HG03095 (cell line): ENCODE data around the gene FYN.

Experiments used
- ATAC-seq: cut with Tn5 transposase; IDR thresholded peaks from one replicate; pipeline ENCODE4 v1.9.1; 2021; ENCODE audit warnings: moderate library complexity; ENCODE audit not compliant: unreplicated experiment

Gene FYN

GRCh38 chr6:111854683-111855082 is 18.6 kb downstream of the FYN start:
- no peak for ATAC-seq

GRCh38 chr6:111852725-111853124 is 20.5 kb downstream of the FYN start:
- ATAC-seq = no peak

- peak; percentile 43 for ATAC-seq
Measured at GRCh38 chr6:111850295-111850937, 22.8 kb downstream of the FYN start.

GRCh38 chr6:111849298-111849697 is 24.0 kb downstream of the FYN start:
- no peak for ATAC-seq

GRCh38 chr6:111848262-111848812 is 24.9 kb downstream of the FYN start:
- no peak for ATAC-seq

- no peak for ATAC-seq
Measured at GRCh38 chr6:111846492-111847409, 26.5 kb downstream of the FYN start.

GRCh38 chr6:111846066-111846465 is 27.2 kb downstream of the FYN start:
- no peak for ATAC-seq

- peak; percentile 64 for ATAC-seq
Measured at GRCh38 chr6:111845441-111845871, 27.8 kb downstream of the FYN start.

GRCh38 chr6:111844921-111845320 is 28.3 kb downstream of the FYN start:
- ATAC-seq = no peak

- peak; percentile 51 for ATAC-seq
Measured at GRCh38 chr6:111844376-111844775, 28.9 kb downstream of the FYN start.

GRCh38 chr6:111843347-111844147 is 29.7 kb downstream of the FYN start:
- ATAC-seq = no peak

GRCh38 chr6:111842891-111843290 is 30.4 kb downstream of the FYN start:
- no peak for ATAC-seq

- no peak for ATAC-seq
Measured at GRCh38 chr6:111842271-111842822, 30.9 kb downstream of the FYN start.

GRCh38 chr6:111841822-111842221 is 31.4 kb downstream of the FYN start:
- no peak for ATAC-seq

- ATAC-seq = no peak
Measured at GRCh38 chr6:111840803-111841202, 32.4 kb downstream of the FYN start.

- no peak for ATAC-seq
Measured at GRCh38 chr6:111838749-111839484, 34.3 kb downstream of the FYN start.

GRCh38 chr6:111837641-111838500 is 35.4 kb downstream of the FYN start:
- no peak for ATAC-seq

GRCh38 chr6:111837007-111837406 is 36.2 kb downstream of the FYN start:
- no peak for ATAC-seq

- ATAC-seq = no peak
Measured at GRCh38 chr6:111835807-111836206, 37.4 kb downstream of the FYN start.
